ENCODE data around the gene THRB.

The THRB gene

DNA sequence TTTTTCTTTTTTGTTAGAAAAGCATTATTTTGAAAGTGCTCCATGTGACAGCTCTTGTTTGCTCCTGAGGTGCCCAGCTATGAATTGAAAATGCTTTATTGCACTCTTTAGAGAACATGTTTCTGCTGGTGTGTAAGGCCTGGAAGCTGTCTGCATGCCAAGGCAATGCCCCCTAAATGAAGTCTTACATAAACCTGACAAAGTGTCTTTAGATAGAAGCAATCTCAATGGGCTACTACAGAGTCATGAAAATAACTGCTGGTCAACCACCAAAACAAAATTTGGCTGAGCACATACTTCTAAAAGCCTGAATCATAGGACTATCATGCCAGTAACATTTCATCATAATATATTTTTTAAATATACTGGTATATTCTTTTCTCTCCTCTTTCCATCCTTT, 178.7 kb downstream of the THRB start:
- no peak for DNase-seq (ENCODE audit: low read depth in 4 of 4, low spot score in 1 of 4)

DNA sequence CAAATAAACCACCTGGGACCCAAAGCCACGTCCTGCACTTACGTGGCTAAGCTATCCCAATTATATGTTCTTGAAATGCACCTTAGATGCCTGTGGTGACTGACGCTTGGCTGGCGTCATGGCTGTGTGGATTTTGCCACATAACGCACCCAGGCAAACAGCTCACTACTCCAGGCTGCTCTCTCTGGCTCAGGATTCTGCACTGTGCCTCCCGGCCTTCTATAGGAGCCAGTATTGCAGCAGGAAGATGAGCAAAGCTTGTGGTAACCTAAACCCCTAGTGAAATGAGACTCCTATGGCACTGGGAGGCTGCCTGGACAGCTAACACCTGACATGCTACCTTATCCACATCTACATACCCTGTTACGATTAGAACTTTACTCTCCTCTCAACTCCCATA, 179.3 kb downstream of the THRB start:
- DNase-seq (ENCODE audit: low read depth in 4 of 4, low spot score in 1 of 4) = no peak

DNA sequence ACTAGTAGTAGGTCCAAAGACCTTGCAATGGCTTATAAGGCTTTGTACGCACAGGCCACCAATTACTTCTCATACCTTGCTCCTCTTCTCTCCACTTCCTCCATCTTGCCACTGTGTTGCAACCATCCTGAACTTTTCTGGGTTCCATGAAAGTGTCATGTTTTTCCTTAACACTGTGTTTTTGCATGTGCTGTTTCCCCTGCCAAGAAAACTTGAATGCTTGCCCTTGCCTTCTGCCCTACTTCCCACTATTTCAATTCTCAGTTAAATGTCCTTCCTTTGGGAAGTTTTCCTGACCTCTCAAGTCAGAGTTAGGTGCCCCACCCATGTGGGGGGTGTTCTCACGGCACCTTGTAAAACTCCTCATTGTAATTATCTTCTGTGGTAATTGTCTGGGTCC, 182.8 kb downstream of the THRB start:
- no peak for DNase-seq (ENCODE audit: low read depth in 4 of 4, low spot score in 1 of 4)

DNA sequence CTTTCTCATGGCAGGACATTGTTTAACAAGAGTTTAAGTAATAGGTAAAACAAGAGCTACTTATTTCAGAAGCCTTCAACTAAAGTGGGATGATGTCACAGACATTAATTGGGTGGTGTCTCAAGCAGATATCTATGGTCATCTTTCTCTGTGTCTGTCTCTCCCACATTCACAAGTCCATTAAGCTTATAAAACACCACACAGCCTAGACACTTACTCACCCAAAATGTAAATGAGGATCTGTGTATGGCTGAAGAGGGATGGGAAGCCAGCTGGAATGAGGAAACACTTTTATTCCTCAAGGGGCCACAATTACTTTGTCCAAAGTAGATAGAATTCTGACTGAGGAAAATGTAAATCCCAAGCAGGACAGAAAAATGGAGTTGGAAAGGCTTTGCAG, 183.8 kb downstream of the THRB start:
- DNase-seq (ENCODE audit: low read depth in 4 of 4, low spot score in 1 of 4) = no peak

DNA sequence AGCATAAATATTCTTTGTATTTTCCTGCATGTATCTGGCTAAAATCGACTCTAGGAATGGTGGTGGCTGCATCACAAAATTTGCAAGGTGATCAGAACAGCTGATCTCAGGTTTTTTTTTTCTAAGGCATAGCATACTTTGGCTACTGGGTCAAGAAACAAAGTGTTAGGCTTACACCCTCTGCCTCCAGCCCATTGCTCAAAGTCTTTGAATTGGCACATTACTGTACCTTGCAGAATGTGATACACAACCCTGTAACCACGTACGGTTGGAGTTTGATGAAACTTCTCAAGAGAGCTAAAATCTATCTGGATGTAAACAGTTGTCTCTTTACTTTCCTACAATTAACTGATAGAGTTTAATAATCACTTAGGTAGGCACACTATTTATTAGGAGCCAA, 188.1 kb downstream of the THRB start:
- DNase-seq (ENCODE audit: low read depth in 4 of 4, low spot score in 1 of 4) = no peak

DNA sequence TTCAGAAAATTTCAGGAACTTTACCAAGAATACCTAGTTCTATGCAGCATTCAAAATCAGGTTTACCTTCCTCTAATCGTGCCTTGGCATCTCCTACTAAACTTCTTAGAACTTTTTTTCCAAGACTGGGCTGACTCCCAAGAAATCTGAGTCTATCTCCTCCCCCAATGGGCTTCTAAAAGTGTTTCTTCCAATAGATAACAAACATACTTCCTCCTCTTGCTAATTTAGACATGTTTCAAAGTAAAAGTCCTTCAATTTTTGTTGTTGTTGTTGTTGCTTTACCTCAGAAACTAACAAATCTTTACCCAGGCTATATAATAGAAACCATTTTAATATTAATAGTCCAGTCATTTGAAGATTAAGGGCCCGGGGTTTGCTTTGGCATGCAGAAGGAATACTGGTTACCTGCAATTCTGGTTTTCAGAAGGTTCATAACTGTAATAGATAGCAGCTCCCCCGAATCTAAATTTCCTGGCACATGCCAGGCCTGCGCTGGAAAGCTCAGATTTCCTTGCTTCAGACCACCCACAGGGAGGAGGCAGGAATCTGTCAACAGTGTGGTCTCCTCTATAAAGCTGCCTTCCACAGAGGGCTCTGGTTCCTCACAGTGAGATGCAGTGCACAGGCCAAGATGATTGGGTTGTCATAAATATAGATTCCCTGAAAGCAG, 188.7 kb downstream of the THRB start:
- no peak for DNase-seq (ENCODE audit: low read depth in 4 of 4, low spot score in 1 of 4)

DNA sequence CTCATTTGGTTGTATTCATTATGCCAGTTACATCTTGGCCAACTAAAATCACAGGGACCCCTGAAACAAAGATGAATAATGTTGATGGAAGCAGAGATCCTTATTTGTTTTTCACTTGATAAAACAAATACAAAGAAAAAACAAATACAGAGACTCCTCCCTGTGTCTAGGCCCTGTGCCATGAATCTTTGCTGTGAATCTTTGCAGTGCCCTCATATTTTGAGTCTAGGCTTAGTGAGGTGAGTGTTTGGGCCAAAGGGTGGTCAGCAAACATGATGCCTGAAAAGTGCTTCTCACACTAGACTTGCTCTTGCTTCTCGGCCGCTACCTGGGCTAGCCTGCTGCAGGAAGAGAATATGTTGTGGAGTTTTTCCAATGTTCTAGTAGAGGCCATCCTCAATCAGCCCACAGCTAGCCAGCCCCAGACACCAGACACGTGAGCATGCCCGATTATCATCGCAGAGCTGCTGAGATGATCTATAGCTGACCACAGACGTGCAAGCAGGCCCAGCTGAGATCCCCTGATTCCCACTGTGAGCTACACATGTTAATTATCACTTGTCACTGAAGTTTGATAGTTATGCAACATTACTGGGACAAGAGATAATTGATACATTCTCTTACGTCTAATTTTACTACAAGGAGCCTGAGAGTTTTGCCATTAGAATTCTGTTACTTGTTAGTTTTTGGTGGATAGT, 191.4 kb downstream of the THRB start:
- no peak for DNase-seq (ENCODE audit: low read depth in 4 of 4, low spot score in 1 of 4)

DNA sequence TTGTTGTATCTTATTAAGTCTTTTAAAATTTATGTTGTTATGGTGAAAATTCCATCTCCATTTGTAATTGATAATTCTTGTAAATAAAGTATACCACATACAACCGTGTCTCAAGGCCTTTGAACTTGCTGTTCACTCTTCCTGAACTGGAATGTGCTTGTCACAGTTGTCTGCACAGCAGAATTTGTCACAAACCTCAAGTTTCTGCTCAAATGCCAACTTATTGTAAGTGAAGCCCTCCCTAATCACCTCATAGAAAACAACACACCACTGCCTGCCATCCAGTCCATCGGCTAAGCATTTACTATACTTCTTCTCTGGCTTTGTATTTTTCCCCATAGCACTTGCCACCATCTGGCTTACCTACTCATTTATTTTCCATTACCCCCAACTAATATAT, 192.3 kb downstream of the THRB start:
- no peak for DNase-seq (ENCODE audit: low read depth in 4 of 4, low spot score in 1 of 4)

DNA sequence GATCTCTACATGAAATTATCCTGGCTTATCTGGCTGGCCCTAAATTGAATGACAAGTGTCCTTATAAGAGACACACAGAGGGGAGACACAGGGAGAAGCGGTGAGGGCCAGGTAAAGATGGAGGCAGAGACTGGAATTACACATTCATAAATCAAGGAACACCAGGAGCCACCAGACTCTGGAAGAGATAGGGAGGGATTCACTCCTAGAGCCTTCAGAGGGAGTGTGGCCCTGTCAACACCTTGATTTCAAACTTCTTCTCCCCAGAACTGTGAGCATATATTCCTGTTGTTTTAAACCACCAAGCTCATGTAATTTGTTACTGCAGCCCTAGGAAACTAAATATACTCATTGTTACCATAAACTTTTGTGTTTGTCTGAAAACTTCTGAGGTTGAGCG, 193.7 kb downstream of the THRB start:
- DNase-seq (ENCODE audit: low read depth in 4 of 4, low spot score in 1 of 4) = no peak

DNA sequence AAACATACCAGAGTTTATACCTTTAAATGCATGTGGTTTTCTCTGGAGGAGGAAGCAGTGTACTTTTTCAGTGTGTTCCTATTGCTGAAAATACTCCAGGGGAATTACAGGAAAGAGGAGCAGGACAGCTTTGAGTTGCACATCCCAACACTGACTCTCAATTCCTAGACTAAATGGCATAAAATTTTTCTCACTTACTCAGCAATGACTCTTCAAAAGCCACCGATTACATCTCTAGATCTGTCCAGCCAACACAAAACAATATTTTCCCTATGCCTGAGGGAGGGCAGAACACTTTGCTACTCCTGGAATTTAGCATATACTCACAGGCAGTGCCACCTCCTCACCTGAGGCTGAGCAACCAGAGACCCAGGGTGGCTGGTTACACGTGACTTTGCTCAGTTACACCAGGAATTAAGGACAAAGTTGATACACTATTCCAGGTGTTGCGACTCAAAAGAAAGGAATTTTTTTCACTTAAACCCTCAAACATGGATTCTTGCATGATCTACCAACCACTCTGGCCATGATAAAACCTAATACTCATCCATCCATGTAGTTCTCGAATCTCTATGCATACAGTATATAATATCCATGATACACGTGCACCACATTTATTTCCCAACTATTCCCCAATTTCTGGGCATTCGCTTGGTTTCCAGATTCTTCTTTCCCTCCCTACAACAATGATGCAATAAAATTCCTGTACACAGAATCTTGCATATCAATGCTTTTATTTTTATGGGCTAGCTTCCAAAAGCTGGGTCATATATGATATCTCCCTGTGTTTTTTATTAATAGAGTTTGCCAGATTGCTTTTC, 194.6 kb downstream of the THRB start:
- DNase-seq (ENCODE audit: low read depth in 4 of 4, low spot score in 1 of 4) = no peak

DNA sequence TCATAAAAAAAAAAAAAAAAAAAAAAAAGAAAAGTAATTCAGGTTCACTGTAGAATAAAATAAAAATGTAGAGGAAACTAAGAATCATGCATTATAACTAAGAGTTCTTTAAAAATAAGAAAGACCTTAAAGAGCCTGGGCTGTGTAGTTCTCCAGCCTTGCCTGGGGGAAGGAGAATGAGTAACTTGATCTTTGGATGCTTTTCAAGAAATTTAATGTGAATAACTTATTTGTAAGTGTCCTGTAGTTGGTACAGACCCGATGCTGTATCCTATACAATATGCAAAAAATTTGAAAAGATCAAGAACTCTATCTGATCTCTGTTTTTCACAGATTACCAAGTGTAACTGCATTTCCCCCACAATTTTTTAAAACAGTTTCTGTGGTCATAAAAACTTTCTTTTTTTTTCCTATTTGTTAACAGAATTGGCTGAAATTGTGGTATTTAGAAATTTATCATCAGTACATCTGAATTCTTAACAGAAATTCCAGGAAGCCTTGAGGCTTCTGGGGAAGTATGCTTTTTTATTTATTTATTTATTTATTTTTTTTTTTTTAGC, 195.3 kb downstream of the THRB start:
- no peak for DNase-seq (ENCODE audit: low read depth in 4 of 4, low spot score in 1 of 4)

DNA sequence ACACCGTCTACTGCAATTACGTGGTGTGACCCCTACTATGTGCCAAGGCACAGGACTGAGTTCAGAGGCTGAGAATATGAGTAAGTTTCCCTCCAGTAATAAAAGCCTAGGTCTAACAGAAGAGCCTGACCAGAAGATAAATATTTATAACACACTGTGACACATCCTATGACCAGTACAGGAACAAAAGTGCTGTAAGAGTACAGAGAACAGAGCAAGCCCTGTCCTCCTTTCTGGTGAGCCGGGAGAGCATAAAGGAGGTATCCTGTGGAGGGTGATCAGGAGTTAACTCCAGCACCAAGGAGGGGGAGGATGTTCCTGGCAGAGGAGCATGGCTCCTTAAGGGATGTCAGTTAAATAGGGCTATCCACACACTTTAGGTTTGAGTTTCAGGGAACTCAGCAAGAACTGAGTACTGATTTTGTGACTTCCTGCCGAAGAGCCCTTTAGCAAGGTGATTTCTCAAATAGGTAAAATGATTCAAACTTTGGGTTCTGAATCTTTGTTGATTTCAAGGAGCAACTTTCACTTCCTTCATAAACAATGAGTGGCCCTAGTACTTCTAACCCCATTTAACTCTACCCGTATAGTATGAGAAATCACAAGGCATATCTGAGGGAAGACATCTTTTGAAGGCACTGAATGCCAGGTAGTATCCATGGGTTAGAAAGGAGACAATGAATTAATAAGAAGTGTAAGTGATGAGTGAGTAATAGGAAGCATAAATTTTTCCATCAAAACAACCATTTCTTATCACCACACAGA, 198.0 kb downstream of the THRB start:
- no peak for DNase-seq (ENCODE audit: low read depth in 4 of 4, low spot score in 1 of 4)

DNA sequence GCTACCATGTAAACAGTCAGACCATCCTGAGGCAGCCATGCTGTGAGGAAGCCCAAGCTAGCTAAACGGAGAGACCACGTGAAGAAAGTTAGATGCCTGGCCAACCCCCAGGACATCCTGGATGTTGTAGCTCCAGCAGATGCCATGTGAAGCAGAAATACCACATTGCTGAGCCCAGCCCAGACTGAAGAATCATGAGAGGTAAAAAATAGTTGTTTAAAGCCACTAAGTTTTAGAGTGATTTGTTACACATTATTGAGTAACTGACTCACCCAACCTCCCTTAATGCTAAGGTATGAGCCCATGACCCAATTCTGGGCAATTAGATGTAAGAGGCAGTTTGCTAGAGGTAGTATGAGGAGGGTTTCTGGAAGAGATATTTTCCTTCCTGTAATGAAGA, 200.5 kb downstream of the THRB start:
- no peak for DNase-seq (ENCODE audit: low read depth in 4 of 4, low spot score in 1 of 4)

DNA sequence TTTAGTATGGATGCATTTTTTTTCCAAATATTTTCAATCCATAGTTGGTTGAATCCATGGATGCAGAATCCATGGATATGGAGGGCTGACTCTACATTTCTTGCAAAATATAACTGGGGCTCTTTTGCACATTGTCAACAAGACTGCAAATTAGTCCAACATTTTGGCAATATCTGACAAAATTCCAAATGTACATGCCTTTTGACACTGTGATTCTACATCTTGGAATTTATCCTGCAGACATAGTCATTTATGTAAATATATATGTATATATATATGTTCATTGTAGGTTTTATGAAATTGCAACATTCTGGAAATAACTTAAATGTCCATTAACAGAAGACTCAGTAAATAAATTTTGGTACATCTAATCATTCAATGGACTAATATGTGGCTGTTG, 203.0 kb downstream of the THRB start:
- no peak for DNase-seq (ENCODE audit: low read depth in 4 of 4, low spot score in 1 of 4)

DNA sequence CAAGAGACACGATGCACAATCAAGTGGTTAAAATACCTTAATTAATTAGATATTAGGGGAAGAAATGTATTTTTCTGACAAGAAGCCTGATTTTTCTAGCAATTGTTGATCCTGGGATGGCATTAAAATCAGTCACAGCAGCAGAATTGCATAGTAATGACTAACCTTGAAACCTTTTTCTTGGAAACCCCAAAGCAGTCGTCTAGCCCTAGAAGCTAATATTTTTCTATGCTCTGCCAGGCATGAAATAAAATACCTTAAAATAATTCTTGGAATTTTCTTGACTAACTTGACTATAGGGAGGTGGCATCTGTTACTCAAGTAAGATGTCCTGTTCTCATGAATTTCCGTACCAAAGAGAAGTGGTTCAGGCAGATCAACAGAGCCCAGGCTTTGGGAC, 204.1 kb downstream of the THRB start:
- no peak for DNase-seq (ENCODE audit: low read depth in 4 of 4, low spot score in 1 of 4)

DNA sequence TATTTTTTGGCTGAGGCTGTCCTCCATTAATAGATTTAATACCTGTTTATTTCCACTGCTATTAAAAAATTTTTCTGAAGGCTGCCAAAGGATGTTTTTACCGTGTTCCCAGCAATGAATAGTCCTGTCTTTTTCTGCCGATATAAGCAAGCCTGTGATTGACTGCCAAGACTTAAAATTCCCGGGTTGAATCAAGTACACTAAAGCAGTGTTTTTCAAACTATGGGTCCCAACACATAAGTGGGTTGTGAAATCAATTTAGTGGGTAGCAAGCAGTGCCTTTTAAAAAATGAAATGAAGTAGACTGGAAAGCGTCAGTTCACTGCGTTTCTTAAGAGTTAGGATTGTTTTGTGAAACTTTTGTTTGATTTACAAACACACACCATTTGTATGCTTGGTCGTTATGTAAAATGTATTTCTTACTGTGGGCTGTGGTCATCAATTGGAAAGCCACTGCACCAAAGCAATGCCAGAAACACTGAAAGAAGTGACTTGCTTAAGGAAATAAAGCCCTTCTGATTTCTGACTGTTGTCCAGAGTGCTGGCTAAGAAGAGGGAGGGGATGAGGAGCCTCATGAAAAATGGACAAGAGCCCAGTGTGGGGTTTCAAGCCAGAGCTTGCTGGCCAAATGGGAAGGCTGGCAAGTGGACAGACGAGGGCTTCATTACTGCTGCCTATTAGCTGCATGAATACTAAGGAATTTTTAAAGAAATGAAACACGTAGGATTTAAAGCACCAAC, 206.0 kb downstream of the THRB start:
- DNase-seq (ENCODE audit: low read depth in 4 of 4, low spot score in 1 of 4) = no peak

DNA sequence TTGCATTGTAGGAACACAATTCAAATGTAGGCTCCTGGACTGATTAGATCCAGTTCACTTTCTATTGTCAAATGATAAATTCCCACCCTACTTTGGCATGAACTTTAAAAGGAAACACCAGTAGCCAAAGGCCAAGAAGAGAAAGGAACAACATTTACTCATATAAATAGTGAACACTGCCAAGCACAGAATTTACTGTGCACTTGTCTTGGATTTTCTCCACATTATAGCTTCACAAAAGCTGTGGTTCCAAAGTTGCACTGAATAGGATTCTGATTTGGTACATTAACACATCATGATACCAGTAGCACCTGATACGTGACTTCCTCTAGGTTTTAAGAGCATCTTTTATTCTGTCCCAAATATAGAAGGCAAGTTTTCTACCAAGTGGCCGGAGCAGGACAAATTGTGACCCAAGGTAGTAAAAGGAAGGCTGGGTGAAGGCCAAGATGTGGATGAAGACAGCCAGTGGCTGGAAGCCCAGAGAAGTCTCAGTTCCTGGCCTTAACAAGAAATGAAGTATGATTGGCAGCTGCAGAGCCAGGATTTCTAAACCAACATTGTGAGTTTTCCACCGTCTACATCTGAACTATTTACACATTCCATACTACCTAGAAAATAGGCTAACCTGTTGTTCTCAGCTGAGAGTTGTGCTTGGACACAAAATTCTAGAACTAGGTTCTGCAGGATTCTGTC, 206.7 kb downstream of the THRB start:
- DNase-seq (ENCODE audit: low read depth in 4 of 4, low spot score in 1 of 4) = no peak

DNA sequence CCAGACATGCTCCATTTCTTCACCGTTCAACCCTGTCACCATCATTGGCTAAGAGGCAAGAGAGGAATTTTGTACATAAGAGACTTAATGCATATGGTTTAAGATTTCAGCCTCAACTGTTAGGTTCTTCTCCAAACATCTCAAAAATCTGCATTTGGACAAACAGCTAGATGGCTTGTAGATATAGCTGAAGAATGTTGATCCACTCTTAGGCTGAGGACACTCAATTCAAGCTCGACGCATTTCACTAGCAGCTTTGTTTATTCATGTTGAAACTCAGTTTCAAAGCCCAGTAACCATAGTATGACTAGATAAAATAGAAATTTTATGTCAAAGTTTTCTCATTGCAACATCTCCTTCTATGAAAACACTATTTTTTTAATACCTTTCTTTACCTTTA, 208.2 kb downstream of the THRB start:
- no peak for DNase-seq (ENCODE audit: low read depth in 4 of 4, low spot score in 1 of 4)

DNA sequence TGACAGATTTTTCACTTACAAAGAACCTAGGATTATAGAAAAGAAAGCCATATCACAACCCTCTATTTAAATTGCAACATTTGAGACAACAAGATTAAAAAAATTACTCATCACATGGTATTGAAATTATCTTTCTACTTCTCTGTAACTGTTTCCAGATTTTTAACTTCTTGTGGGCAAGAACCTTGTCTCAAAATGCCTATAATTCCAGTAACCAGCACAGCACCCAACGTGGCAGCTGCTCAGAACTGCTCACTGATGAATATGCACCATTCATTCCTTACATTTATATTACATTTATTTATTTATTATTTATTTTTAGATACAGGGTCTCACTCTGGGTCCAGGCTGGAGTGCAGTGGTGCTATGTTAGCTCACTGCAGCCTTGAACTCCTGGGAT, 216.1 kb downstream of the THRB start:
- DNase-seq (ENCODE audit: low read depth in 4 of 4, low spot score in 1 of 4) = no peak

DNA sequence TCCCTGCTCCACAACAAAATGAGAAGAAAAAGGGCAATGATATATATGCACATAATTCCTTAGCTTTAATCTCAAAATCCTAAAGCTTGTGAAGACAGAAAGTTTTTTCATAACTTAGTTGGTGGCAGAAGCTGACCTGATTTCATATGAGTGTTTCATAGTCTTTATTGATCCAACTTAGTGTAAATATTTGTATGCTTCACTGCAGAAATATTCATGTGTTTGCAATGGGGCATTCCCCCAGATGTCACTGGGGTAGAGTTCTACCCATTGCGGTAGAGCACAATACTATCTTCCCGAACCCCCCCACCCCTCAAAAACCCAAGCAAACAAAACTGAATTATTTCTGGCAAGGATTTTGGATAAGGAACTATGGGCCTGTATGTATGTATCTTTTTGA, 221.2 kb downstream of the THRB start:
- no peak for DNase-seq (ENCODE audit: low read depth in 4 of 4, low spot score in 1 of 4)
